ENCODE data around the gene SYT17.

The SYT17 gene

DNA sequence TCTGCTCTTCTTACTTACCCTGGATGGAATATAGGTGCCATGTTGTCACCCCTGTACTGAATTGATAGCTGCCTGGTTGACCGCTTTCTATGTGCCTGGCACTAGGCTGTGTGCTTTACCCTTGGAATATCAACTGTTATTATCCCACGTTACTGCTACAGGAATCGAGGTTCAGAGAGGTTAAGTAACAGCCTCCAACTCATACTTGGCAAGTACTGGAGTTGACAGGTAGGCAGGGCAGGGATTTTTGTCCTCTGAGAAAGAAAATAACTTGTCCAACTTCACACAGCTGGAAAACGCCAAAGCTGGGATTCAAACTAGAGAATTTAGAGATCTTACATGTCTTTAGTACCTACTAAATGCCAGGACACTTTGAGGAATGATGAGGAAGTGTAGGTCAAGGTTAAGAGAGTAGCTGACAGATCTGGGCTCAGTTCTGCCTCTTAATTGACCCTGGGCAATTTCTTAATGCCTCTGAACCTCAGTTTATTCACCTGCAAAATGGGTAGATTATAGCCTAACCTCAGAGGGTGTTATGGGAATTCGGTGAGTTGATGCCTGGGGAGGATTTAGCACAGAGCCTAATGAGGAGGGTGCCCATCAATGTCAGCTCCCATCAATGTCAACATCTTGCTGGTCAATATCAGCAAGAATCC lies 28.5 kb upstream of the SYT17 start:
- no peak for DNase-seq

DNA sequence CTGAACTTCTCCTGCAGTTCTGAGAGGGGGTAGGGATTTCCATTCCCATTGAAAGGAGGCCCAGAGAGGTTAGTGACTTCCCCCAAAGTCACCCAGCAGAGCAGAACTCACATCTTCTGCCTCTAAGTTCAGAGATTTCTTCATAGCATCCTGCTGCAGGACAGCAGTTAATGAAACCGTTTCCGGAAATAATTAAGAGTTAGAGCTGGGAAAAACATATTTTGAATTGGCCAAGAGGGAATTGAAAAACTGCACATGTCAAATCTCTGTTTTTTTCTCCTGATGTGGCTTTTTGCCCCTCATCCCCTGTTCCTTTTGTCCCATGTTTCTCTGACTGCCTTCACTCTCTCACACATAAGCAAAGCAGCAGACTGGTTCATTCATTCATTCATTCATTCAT lies 27.6 kb upstream of the SYT17 start:
- DNase-seq, result no peak

DNA sequence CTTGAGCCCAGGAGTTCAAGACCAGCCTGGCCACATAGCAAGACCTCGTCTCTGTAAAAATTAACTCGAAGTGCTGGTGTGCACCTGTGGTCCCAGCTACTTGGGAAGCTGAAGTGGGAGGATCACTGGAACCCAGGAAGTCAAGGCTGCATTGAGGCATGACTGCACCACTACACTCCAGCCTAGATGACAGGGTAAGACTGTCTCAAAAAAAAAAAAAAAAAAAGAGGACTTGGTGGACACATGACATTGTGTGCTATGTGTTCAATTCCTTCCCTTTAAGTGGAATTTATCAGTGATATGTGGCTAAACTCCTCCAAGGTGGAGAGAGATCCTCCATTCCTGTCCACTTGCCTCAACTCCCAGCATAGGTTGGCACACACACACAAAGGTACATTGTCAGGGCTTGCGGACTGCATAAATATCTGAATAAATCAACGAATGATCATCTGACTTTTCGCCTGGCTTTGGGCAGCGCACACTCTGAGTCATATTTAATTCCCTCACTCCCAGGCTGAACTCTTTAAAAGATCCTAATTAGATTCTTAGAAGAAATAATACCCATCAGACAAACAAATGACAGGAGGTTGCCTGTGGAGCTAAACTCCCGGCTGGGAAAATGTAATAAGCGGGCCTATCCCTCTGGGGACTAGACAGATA lies 25.0 kb upstream of the SYT17 start:
- no peak for DNase-seq

GRCh38 chr16:19143599-19143956 lies 24.5 kb upstream of the SYT17 start:
- DNase-seq, result no peak

- no peak for DNase-seq
These were observed 23.0 kb upstream of the SYT17 start for GRCh38 chr16:19145010-19145409.

DNA sequence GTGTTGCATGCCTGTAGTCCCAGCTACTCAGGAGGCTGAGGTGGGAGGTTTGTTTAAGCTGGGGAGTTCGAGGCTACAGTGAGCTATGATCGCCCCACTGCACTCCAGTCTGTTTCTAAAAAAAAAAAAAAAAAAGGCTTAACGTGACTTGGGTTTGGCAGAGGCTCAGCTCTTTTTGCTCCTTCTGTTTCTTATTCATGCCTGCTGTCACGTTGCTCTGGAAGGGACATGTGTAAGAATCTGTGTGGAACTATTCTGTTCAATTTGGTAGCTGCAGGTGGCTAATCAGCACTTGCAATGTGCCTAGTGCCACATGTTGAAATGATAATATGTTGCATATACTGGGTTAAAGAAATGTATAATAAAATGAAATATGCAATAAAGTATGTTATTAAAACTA lies 20.9 kb upstream of the SYT17 start:
- no peak for DNase-seq

DNA sequence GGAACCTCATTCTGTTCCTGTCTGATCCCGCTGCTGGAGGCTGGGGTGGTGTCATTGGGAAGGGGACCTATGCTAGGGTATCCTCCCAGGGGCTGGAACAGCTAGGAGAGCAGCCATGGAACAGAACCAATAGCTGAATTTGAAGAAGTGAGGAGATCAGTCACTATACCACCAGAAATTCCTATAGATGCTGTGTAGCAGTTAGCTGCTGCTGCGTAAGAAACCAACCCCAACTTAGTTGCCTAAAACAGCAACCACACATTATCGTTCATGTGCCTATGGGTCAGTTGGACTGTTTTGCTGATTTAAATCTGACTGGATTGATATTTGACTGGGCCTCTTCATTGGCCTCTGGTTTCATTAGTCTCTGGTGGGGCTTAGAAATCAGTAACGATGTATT lies 20.4 kb upstream of the SYT17 start:
- no peak for DNase-seq

GRCh38 chr16:19148189-19148588 lies 19.9 kb upstream of the SYT17 start:
- no peak for DNase-seq

GRCh38 chr16:19151310-19151709 lies 16.7 kb upstream of the SYT17 start:
- DNase-seq, result no peak

DNA sequence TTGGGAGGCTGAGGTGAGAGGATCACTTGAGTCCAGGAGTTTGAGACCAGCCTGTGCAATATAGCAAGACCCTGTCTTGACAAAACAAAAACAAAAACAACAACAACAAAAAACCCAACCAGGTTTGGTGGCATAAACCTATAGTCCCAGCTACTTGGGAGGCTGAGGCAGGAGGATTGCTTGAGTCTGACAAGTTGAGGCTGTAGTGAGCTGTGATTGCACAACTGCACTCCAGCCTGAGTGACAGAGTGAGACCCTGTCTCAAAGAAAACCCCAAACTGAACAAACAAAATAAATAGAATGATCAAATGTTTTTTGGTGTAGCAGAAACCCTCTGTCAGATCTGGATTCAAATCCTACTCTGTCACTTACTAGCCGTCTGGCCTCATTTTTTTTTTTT lies 16.0 kb upstream of the SYT17 start:
- no peak for DNase-seq

GRCh38 chr16:19153876-19154275 lies 14.2 kb upstream of the SYT17 start:
- DNase-seq, result no peak

DNA sequence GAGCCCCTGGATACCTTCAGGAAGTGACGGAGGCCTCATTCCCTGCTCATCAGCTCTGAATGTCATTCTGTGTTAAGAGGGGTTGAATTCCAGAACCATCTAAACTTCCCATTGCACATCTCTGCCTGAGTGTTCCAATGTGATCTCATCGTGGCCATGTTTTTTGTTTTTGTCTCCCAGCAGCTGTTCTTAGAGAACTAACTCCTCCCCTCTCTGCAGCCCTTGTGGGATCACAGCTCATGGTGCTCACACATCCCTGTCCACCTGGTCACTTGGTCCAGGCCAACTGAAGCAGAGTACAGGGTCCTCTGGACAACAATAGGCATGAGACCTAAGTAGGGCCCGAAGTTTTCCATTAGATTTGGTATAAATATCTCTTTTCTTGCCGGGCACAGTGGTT lies 6.0 kb upstream of the SYT17 start:
- no peak for DNase-seq

DNA sequence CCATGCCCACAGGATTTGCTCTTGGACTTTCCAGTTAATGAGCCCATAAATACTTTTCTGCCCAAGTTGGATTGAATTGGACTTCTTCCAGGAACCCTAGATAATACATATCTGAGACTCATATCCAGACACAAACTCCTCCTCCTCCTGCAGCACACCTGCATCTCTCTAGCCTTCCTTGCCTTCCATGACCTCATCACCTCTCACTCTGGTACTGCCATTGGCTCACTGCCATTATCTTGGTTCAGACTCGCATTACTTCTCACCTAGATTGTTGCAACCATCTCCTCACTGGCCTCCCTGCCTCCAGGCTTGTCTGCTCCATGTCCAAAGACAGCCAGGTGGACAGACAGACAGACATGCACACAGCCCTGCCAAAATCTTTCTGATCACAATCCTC lies 4.8 kb upstream of the SYT17 start:
- DNase-seq, result no peak

- DNase-seq, result no peak
These were observed 3.8 kb upstream of the SYT17 start for GRCh38 chr16:19164285-19164684.

DNA sequence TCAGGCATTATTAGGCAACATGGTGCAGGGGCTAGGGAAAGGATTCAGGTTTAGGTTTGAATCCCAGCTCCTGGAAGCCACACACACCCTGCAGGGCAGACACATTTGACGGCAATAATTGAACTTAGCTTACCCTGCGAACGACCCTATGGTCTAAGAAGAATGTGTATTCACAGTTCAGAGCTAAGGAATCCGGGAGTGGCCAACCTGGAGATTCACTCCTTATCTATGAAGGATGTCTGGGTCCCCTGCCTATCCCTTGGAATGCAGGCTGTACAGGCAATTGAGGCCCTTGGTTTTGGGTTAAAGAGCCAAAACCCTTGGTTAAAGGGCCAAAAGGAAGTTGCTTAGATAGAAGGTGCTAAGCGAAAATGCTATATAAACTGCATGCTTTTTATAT lies 2.9 kb upstream of the SYT17 start:
- no peak for DNase-seq

- no peak for DNase-seq
These were observed 1.5 kb upstream of the SYT17 start for GRCh38 chr16:19166500-19166899.

- no peak for DNase-seq
These were observed 486 bp downstream of the SYT17 start for GRCh38 chr16:19168371-19169081.

- no peak for DNase-seq
These were observed 1.1 kb downstream of the SYT17 start for GRCh38 chr16:19169082-19169639.

- DNase-seq, result no peak
These were observed 2.1 kb downstream of the SYT17 start for GRCh38 chr16:19170043-19170655.

GRCh38 chr16:19172098-19172780 lies 4.2 kb downstream of the SYT17 start:
- DNase-seq, result no peak

GRCh38 chr16:19173059-19173458 lies 5.0 kb downstream of the SYT17 start:
- DNase-seq, result no peak

DNA sequence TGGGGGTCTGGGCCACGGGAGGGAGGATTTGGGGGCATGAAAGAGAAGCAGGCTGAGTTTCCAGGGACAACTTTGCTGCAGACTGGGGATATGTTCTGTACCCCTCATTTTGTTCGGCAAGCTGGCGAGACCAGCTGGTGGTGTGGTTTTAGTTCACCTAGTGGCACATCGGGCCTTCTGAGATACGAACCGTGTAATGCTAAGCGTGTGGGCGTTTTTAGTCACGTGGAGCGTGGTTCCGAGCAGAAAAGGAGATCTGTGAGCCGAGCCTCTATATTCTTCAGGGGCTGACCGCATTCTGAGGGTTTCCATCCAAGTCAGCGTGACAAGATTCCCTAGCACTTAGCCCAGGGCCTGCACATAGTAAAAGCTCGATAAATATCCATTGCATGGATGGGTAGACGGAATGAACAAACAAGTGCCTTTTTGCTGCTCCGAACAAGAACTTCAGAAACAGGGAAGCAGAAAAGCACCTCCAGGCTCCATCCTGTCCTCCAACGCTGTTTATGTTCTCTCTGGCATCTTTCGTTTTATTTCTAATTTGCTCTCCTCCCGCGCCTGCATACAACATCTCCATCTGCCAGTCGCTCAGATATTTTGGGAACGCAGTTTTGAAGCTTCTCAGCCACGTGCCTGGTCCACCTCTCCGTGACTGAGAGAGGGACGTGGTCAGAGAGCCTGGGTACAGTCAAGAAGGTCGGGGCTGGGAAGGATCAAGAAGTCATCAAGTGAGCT lies 5.8 kb downstream of the SYT17 start:
- no peak for DNase-seq
